Breast epithelium (tissue), 3 donors: ENCODE results near the gene MRPS6.

ENCODE experiments used
- CTCF ChIP-seq, 3 donors: fragments of 450-650 bp; IDR thresholded peaks; one replicate each; pipeline ENCODE4 v1.5.1; 2016 to 2017; ENCODE audit warnings: antibody characterized with exemption in 3 of 3, mild to moderate bottlenecking in 3 of 3, moderate library complexity in 3 of 3
- POLR2A ChIP-seq: fragments of 450-650 bp; IDR thresholded peaks from one replicate; pipeline ENCODE4 v1.6.1; 2016; ENCODE audit warnings: antibody characterized with exemption, mild to moderate bottlenecking, moderate library complexity
- POLR2AphosphoS5 ChIP-seq, 3 donors: sonication (generic); formaldehyde crosslinking; IDR thresholded peaks; one replicate each; pipeline ENCODE4 v1.6.1; 2017; ENCODE audit warnings: antibody characterized with exemption in 3 of 3

GRCh38 chr21:34128674-34129038 lies 55.3 kb downstream of the MRPS6 start:
- TF ChIP-seq CTCF (IDR thresholded peaks at IDR 0.05) = no peak
- no peak for TF ChIP-seq POLR2A
- no peak for TF ChIP-seq POLR2AphosphoS5 (IDR thresholded peaks at IDR 0.05)
